NK-92 treated with Interleukin-12 subunit alpha and Interleukin-12 subunit beta, amount 100 ng/mL, for 24 hours (cell line): Measurements from ENCODE around the gene PRTN3.

Source experiments
- DNase-seq: peaks from one replicate; lab custom pipeline; 2025; lab: John Stamatoyannopoulos, UW

PRTN3 gene

GRCh38 chr19:840519-841206 lies at the start of gene PRTN3:
TSS of gene PRTN3 (plus strand) at chr19:840999. CDS start at chr19:841009, 10 bp downstream.
- DNase-seq: no peak

- DNase-seq: no peak
These were observed 49.7 kb upstream of the PRTN3 start for GRCh38 chr19:791007-791566.

GRCh38 chr19:791567-792305 lies 49.1 kb upstream of the PRTN3 start:
- no peak for DNase-seq

GRCh38 chr19:792306-792885 lies 48.4 kb upstream of the PRTN3 start:
- DNase-seq: no peak

GRCh38 chr19:793806-794205 lies 47.0 kb upstream of the PRTN3 start:
- DNase-seq: no peak

- DNase-seq: no peak
These were observed 45.7 kb upstream of the PRTN3 start for GRCh38 chr19:795073-795611.

- DNase-seq: no peak
These were observed 44.9 kb upstream of the PRTN3 start for GRCh38 chr19:795691-796581.

- peak; percentile 99 for DNase-seq
These were observed 43.9 kb upstream of the PRTN3 start, which contains the start of gene PTBP1 for GRCh38 chr19:796692-797527. TSS of gene PTBP1 (plus strand) at chr19:797452. CDS start at chr19:797498, 46 bp downstream.

- DNase-seq: peak; percentile 86
These were observed 43.0 kb upstream of the PRTN3 start for GRCh38 chr19:797528-798414.

- no peak for DNase-seq
These were observed 42.3 kb upstream of the PRTN3 start for GRCh38 chr19:798415-799075.

GRCh38 chr19:799076-799881 lies 41.5 kb upstream of the PRTN3 start:
- DNase-seq: no peak

- no peak for DNase-seq
These were observed 40.3 kb upstream of the PRTN3 start for GRCh38 chr19:800360-801029.

- no peak for DNase-seq
These were observed 39.6 kb upstream of the PRTN3 start for GRCh38 chr19:801030-801860.

- no peak for DNase-seq
These were observed 38.8 kb upstream of the PRTN3 start for GRCh38 chr19:801861-802497.

- no peak for DNase-seq
These were observed 38.2 kb upstream of the PRTN3 start for GRCh38 chr19:802498-803098.

GRCh38 chr19:803099-803561 lies 37.7 kb upstream of the PRTN3 start:
- no peak for DNase-seq
